Measurements from ENCODE around the gene CDK5. TPM values are rescaled to one million over a fixed set of nuclear protein-coding genes. Genes with fewer than 3 reads are reported as not detected.
A peak's percentile ranks its signal among the peaks of the same experiment; 100 is the strongest.

Gene CDK5
- total and polyA plus RNA-seq, 9 of the 15 experiments (the other 6 are each of a cell fraction or from before 2014, with no cell fraction given): 3.2 to 38.0 (median 27.5) TPM

GRCh38 chr7:151057989-151058780 is 488 bp upstream of the CDK5 start (continued):
- TF ChIP-seq RBFOX2 (IDR thresholded peaks at IDR 0.05; ENCODE audit: low read depth, low read length): peak; percentile 95
- no peak for TF ChIP-seq MAFG (tag; conservative IDR thresholded peaks at IDR 0.05)
- no peak for TF ChIP-seq AFF4 (CRISPR knock-in tag; IDR thresholded peaks at IDR 0.05)
- TF ChIP-seq, protein P1, sequence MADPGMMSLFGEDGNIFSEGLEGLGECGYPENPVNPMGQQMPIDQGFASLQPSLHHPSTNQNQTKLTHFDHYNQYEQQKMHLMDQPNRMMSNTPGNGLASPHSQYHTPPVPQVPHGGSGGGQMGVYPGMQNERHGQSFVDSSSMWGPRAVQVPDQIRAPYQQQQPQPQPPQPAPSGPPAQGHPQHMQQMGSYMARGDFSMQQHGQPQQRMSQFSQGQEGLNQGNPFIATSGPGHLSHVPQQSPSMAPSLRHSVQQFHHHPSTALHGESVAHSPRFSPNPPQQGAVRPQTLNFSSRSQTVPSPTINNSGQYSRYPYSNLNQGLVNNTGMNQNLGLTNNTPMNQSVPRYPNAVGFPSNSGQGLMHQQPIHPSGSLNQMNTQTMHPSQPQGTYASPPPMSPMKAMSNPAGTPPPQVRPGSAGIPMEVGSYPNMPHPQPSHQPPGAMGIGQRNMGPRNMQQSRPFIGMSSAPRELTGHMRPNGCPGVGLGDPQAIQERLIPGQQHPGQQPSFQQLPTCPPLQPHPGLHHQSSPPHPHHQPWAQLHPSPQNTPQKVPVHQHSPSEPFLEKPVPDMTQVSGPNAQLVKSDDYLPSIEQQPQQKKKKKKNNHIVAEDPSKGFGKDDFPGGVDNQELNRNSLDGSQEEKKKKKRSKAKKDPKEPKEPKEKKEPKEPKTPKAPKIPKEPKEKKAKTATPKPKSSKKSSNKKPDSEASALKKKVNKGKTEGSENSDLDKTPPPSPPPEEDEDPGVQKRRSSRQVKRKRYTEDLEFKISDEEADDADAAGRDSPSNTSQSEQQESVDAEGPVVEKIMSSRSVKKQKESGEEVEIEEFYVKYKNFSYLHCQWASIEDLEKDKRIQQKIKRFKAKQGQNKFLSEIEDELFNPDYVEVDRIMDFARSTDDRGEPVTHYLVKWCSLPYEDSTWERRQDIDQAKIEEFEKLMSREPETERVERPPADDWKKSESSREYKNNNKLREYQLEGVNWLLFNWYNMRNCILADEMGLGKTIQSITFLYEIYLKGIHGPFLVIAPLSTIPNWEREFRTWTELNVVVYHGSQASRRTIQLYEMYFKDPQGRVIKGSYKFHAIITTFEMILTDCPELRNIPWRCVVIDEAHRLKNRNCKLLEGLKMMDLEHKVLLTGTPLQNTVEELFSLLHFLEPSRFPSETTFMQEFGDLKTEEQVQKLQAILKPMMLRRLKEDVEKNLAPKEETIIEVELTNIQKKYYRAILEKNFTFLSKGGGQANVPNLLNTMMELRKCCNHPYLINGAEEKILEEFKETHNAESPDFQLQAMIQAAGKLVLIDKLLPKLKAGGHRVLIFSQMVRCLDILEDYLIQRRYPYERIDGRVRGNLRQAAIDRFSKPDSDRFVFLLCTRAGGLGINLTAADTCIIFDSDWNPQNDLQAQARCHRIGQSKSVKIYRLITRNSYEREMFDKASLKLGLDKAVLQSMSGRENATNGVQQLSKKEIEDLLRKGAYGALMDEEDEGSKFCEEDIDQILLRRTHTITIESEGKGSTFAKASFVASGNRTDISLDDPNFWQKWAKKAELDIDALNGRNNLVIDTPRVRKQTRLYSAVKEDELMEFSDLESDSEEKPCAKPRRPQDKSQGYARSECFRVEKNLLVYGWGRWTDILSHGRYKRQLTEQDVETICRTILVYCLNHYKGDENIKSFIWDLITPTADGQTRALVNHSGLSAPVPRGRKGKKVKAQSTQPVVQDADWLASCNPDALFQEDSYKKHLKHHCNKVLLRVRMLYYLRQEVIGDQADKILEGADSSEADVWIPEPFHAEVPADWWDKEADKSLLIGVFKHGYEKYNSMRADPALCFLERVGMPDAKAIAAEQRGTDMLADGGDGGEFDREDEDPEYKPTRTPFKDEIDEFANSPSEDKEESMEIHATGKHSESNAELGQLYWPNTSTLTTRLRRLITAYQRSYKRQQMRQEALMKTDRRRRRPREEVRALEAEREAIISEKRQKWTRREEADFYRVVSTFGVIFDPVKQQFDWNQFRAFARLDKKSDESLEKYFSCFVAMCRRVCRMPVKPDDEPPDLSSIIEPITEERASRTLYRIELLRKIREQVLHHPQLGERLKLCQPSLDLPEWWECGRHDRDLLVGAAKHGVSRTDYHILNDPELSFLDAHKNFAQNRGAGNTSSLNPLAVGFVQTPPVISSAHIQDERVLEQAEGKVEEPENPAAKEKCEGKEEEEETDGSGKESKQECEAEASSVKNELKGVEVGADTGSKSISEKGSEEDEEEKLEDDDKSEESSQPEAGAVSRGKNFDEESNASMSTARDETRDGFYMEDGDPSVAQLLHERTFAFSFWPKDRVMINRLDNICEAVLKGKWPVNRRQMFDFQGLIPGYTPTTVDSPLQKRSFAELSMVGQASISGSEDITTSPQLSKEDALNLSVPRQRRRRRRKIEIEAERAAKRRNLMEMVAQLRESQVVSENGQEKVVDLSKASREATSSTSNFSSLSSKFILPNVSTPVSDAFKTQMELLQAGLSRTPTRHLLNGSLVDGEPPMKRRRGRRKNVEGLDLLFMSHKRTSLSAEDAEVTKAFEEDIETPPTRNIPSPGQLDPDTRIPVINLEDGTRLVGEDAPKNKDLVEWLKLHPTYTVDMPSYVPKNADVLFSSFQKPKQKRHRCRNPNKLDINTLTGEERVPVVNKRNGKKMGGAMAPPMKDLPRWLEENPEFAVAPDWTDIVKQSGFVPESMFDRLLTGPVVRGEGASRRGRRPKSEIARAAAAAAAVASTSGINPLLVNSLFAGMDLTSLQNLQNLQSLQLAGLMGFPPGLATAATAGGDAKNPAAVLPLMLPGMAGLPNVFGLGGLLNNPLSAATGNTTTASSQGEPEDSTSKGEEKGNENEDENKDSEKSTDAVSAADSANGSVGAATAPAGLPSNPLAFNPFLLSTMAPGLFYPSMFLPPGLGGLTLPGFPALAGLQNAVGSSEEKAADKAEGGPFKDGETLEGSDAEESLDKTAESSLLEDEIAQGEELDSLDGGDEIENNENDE (IDR thresholded peaks at IDR 0.05; ENCODE audit: low read depth, low read length): no peak
- TF ChIP-seq RFX1 (IDR thresholded peaks at IDR 0.05): no peak
- no peak for TF ChIP-seq MCM2 (IDR thresholded peaks at IDR 0.05; ENCODE audit: low read depth)
- TF ChIP-seq RBM25 (IDR thresholded peaks at IDR 0.05; ENCODE audit: low read depth, low read length, severe bottlenecking): no peak
- TF ChIP-seq ZBED1 (IDR thresholded peaks at IDR 0.05): no peak; the same call in 1 of the 2 replicates
- no peak for TF ChIP-seq ZBTB49 (CRISPR knock-in tag; IDR thresholded peaks at IDR 0.05; ENCODE audit: borderline replicate concordance)

All from K562 (cell line).